CD4-positive, alpha-beta T cell treated with Interleukin-1 beta for 1 hour (primary cell): ENCODE results near the gene TSPAN7.

Experiments used
- DNase-seq, 2 donors: peaks; one replicate each; pipeline ENCODE4 v3.0.0-alpha.2; 2020 to 2022

The TSPAN7 gene

GRCh38 chrX:38561126-38561868 lies at the start of gene TSPAN7:
TSPAN7 (plus strand) TSS chrX:38561542; CDS start chrX:38561547, 5 bp downstream.
- peak; percentile 79 to 81 for DNase-seq

GRCh38 chrX:38513112-38513742 lies 48.1 kb upstream of the TSPAN7 start:
- DNase-seq, result no peak

GRCh38 chrX:38514016-38514854 lies 47.1 kb upstream of the TSPAN7 start:
- DNase-seq, result no peak

- DNase-seq, result no peak
Measured at GRCh38 chrX:38515291-38515690, 46.1 kb upstream of the TSPAN7 start.

GRCh38 chrX:38516196-38516774 lies 45.1 kb upstream of the TSPAN7 start:
- DNase-seq, result no peak

GRCh38 chrX:38519651-38520050 lies 41.7 kb upstream of the TSPAN7 start:
- DNase-seq, result no peak

DNA sequence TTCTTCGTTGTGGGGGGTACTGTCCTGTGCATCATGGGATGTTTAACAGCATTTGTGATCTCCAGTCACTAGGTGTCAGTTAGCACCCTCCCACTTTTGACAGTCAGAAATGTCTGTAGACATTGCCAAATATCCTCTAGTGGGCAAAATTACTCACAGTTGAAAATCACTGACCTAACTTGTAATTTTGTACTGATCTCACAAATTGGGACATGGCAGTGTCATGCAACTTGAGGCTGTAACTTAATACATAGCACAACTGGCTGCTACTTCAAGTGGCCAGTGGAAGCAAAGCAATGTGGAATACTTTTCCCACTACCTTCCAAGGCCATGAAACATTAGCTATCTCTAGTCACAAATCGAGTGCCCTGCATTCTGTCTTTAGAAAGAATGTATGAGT lies 23.2 kb upstream of the TSPAN7 start:
- DNase-seq, result no peak

DNA sequence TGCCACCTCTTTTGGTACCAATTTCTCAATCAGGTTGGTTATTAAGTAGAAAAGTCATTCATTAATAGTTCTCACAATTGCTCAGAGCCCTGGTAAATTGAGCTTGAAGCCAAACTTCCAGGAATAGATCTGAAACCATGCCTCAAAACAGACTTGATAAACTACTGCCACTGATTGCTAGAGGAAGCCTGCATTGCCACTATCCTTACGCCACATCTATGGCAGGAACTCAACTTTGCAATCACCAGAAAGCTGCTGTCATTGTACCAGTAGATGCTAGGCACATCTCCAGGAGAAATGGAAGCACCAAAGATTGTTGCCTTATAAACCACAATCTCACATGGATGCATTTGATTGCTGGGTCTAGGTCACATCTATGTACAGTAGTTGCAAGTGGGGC lies 21.6 kb upstream of the TSPAN7 start:
- no peak for DNase-seq

GRCh38 chrX:38548508-38548907 lies 12.8 kb upstream of the TSPAN7 start:
- no peak for DNase-seq

DNA sequence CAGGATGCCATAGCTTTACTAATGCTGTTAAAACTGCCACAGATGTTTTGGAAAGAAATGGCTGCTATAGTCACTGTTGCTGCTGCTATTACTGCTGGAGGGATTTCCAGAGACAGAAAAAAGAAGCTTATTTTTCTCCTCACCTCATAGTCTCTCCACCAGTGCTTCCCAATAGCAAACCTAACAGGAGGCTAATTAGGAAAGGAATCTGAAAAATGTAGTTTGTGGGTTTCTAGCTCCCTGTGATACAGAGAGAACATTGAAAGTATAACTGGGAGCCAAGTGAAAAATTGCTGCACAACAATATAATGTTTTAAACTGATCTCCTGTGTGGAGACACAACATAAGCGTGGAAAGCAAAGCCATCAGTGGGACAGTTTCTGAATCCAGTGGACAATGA lies 8.6 kb upstream of the TSPAN7 start:
- DNase-seq, result no peak

- DNase-seq, result no peak
Measured at GRCh38 chrX:38558686-38559085, 2.7 kb upstream of the TSPAN7 start.

DNA sequence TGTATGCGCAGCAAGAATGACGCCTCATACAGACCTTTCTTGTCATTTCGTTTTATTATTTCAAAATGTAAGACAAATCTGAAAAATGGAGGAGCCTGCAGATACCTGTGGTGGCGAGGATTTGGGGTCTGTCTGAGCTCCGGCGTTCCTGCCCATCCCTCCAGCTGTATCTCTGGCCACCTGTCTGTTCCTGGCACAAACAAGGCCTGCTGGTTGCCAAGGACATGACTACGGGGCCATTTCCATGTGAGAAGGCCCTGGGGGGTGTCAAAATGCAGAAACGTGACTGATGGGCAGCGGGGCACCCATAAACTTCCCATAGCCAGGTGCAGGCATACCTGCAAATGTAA lies 591 bp upstream of the TSPAN7 start:
- no peak for DNase-seq

- peak; percentile 4 to 6 for DNase-seq
Measured at GRCh38 chrX:38561951-38562719, 793 bp downstream of the TSPAN7 start.

GRCh38 chrX:38563030-38563429 lies 1.7 kb downstream of the TSPAN7 start:
- no peak for DNase-seq

- DNase-seq, result no peak
Measured at GRCh38 chrX:38570396-38570795, 9.1 kb downstream of the TSPAN7 start.

DNA sequence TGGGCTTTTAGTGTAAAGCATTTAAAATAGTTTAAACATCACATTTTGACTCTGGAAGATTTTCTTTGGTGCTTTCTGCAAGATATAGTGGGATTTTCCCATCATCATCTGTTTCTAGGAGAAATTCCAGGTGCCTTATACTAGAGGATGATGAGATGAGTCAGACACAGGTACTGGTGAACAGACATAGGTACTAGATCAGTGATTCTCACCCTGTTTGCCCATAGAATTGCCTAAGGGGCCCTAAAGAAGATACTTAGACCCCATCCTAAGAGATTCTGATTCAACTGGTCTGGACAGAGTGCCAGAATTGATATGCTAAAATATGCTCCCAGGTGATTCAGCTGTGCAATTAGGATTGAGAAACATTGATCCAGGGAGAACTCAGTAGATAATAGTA lies 9.7 kb downstream of the TSPAN7 start:
- no peak for DNase-seq

DNA sequence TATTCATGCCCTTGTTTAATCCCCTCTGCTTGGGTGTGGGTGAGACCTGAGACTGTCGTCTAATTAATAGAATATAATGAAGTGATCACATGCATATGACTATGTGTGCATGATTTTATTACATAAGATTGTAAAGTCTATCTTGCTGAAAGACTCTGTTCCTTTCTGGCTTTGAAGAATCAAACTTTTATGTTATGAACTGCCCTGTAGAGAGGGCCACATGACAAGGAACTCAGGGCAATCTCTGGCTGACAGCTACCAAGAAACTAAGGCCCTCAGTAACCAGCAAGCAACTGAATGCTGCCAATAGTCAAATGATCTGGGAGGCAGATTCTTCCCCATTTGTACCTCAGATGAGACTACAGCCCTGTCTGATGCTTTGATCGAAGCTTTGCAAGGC lies 13.5 kb downstream of the TSPAN7 start:
- no peak for DNase-seq

- no peak for DNase-seq
Measured at GRCh38 chrX:38575888-38576287, 14.5 kb downstream of the TSPAN7 start.

DNA sequence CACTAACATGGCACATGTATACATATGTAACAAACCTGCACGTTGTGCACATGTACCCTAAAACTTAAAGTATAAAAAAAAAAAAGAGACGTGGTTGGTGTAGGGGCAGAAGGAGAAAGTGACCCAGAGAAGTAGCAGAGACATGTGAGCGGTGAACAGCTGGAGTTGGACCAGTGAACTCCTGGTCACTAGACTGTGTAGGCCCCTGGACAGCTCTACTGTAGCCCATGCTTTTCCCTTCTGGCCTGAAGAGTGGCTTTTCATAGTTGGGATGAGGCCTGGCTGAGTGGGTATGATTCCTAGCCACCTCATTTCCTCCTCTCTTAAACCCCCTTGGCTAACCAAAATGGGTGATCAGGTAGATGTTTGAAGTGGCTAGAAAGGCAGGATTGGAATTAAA lies 16.4 kb downstream of the TSPAN7 start:
- no peak for DNase-seq

DNA sequence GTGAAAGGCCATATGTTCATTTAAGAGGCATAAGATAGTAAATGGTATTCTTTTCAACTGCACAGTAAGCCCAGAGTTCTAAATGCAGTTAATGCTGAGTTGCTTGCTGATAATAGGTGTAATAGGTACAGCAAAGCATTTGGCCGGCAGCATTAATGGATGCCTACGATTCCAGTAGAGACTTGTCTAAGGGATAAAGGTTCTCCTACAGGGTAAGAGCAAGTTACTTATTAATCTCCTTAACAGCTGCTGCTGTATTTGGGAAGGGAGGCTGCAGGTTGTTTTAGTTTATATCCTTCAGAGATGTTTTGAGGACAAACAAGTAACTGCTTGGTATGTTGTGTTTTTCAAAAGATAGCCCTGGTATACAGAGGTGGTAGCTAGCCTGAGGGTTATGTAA lies 16.8 kb downstream of the TSPAN7 start:
- DNase-seq, result no peak

DNA sequence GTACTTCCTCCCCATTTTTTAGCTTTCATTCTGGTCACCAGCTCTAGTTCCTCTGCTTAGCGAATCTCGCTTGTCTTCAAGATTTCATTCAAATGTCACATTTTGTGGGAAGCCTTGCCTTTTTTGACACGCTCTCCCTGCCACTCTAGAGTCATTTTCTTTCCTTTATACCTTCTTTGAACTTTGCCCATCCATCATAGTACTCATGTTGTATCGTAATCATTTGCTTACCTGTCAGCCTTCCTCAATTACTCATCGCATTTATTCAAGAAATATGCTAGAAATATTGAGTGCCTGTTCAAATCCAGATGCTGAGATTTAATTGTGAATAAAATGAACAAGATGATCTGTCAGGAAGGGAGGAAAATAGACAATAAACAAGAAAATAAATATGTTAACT lies 21.8 kb downstream of the TSPAN7 start:
- no peak for DNase-seq

GRCh38 chrX:38594434-38594833 lies 33.1 kb downstream of the TSPAN7 start:
- no peak for DNase-seq

DNA sequence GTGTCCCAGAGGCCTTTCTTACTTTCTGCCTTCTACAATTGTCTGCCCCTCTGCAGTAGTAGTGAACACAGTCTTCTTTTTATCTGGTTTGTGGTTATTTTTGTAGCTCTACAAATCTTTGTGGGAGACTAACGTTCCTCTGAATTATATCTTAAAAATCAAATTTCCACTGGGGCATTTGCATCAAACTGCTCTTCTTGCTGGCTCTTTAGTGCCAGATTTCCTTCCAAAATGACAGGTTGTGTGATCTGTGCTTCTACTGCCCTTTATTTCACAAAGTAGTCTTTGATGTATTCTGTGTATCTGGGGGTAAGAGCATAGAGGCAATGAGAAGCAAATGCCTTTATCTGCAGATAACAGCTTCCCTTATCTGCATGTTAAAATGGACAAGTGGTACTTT lies 34.5 kb downstream of the TSPAN7 start:
- no peak for DNase-seq
